HEK293 (cell line): ENCODE results near the gene PPFIA3.

Experiments
- CTCF ChIA-PET: fragments of 350-600 bp; formaldehyde crosslinking; extraction: SDS; loops from one replicate; lab custom pipeline; 2021; ENCODE audit warnings: antibody characterized with exemption; lab: Yijun Ruan, JAX
- POLR2A ChIA-PET: fragments of 300-600 bp; formaldehyde crosslinking; extraction: SDS; loops from one replicate; lab custom pipeline; 2020; ENCODE audit warnings: antibody characterized with exemption, inconsistent platforms; lab: Yijun Ruan, JAX
- H3K27ac ChIP-seq: fragments of 200-500 bp; sonication (Bioruptor generic); 2 replicates; pipeline ENCODE4 v1.5.1; 2014; ENCODE audit warnings: low read depth, low read length, control low read depth, inconsistent platforms; ENCODE audit errors: extremely low read depth
- H3K36me3 ChIP-seq, 2 experiments: fragments of 200-500 bp in 1 of 2; sonication (Bioruptor generic) in 1 of 2; 1 replicate in 1 of 2; 2 replicates in 1 of 2; pipeline ENCODE4 v1.5.1; 2014 to 2017; ENCODE audit warnings: inconsistent platforms in 2 of 2, low read length in 2 of 2; ENCODE audit not compliant: control insufficient read depth in 2 of 2, insufficient read depth in 1 of 2
- H3K4me1 ChIP-seq: fragments of 200-500 bp; sonication (Bioruptor generic); 2 replicates; pipeline ENCODE4 v1.5.1; 2014; ENCODE audit warnings: mild to moderate bottlenecking, low read length, inconsistent platforms; ENCODE audit not compliant: control insufficient read depth, insufficient read depth
- H3K4me3 ChIP-seq: 2 replicates; pipeline ENCODE4 v1.5.1; 2011; ENCODE audit warnings: low read depth, mild to moderate bottlenecking, control low read depth, low read length, moderate library complexity
- H3K9me3 ChIP-seq: fragments of 200-500 bp; sonication (Bioruptor generic); 2 replicates; pipeline ENCODE4 v1.5.1; 2014; ENCODE audit warnings: low read depth, low read length, inconsistent platforms; ENCODE audit not compliant: control insufficient read depth, insufficient read depth
- EGR2 ChIP-seq: fragments of 450-650 bp; formaldehyde crosslinking; IDR thresholded peaks from 2 replicates; pipeline ENCODE4 v1.5.1; 2016; ENCODE audit warnings: low read depth, missing biosample characterization, missing genetic modification characterization
- PATZ1 ChIP-seq: fragments of 450-650 bp; formaldehyde crosslinking; IDR thresholded peaks from 2 replicates; pipeline ENCODE4 v1.5.1; 2016; ENCODE audit warnings: missing biosample characterization, missing genetic modification characterization
- SETDB1 ChIP-seq: IDR thresholded peaks from one replicate; pipeline ENCODE4 v1.6.1; 2017; ENCODE audit warnings: mild to moderate bottlenecking, low read length, moderate library complexity, mixed read lengths; ENCODE audit not compliant: insufficient read length
- SP3 ChIP-seq: fragments of 450-650 bp; formaldehyde crosslinking; IDR thresholded peaks from 2 replicates; pipeline ENCODE4 v1.5.1; 2016; ENCODE audit warnings: missing biosample characterization, missing genetic modification characterization
- TSHZ1 ChIP-seq: fragments of 450-650 bp; formaldehyde crosslinking; IDR thresholded peaks from 2 replicates; pipeline ENCODE4 v1.5.1; 2016; ENCODE audit warnings: missing biosample characterization, missing genetic modification characterization, borderline replicate concordance
- ZBTB1 ChIP-seq: fragments of 450-650 bp; formaldehyde crosslinking; IDR thresholded peaks from 2 replicates; pipeline ENCODE4 v1.5.1; 2016; ENCODE audit warnings: missing biosample characterization, missing genetic modification characterization
- ZNF133 ChIP-seq: fragments of 450-650 bp; formaldehyde crosslinking; IDR thresholded peaks from 2 replicates; pipeline ENCODE4 v1.5.1; 2016; ENCODE audit warnings: missing biosample characterization, missing genetic modification characterization
- ZNF140 ChIP-seq: fragments of 450-650 bp; formaldehyde crosslinking; IDR thresholded peaks from 2 replicates; pipeline ENCODE4 v1.5.1; 2016; ENCODE audit warnings: missing biosample characterization, missing genetic modification characterization
- ZNF146 ChIP-seq: fragments of 450-650 bp; formaldehyde crosslinking; IDR thresholded peaks from 2 replicates; pipeline ENCODE4 v1.5.1; 2016; ENCODE audit warnings: missing biosample characterization, missing genetic modification characterization
- ZNF274 ChIP-seq, 2 experiments: fragments of 200-500 bp in 1 of 2; fragments of 450-650 bp in 1 of 2; sonication (Bioruptor generic) in 1 of 2; formaldehyde crosslinking in 1 of 2; IDR thresholded peaks; 2 replicates each; pipeline versions ENCODE4 v1.5.1 to v1.6.1; 2014 to 2016; ENCODE audit warnings: borderline replicate concordance in 1 of 2, inconsistent platforms in 1 of 2, low read length in 1 of 2, missing biosample characterization in 1 of 2, missing genetic modification characterization in 1 of 2
- ZNF530 ChIP-seq: fragments of 450-650 bp; formaldehyde crosslinking; IDR thresholded peaks from 2 replicates; pipeline ENCODE4 v1.5.1; 2016; ENCODE audit warnings: low read depth, missing biosample characterization, missing genetic modification characterization
- ZNF571 ChIP-seq: fragments of 450-650 bp; formaldehyde crosslinking; IDR thresholded peaks from 2 replicates; pipeline ENCODE4 v1.5.0; 2017; ENCODE audit warnings: missing biosample characterization, missing genetic modification characterization
- ZNF596 ChIP-seq: fragments of 450-650 bp; IDR thresholded peaks from 2 replicates; pipeline ENCODE4 v1.5.0; 2018; ENCODE audit warnings: missing biosample characterization, mild to moderate bottlenecking, missing genetic modification characterization, moderate library complexity
- ZNF624 ChIP-seq: fragments of 450-650 bp; formaldehyde crosslinking; IDR thresholded peaks from 2 replicates; pipeline ENCODE4 v1.5.1; 2017; ENCODE audit warnings: missing biosample characterization, missing genetic modification characterization
- ZNF701 ChIP-seq: fragments of 450-650 bp; formaldehyde crosslinking; IDR thresholded peaks from 2 replicates; pipeline ENCODE4 v1.5.1; 2016; ENCODE audit warnings: missing biosample characterization, missing genetic modification characterization
- ZNF76 ChIP-seq: fragments of 450-650 bp; formaldehyde crosslinking; IDR thresholded peaks from 2 replicates; pipeline ENCODE4; 2016; ENCODE audit warnings: low read depth, missing biosample characterization, missing genetic modification characterization, borderline replicate concordance
- ZNF830 ChIP-seq: fragments of 450-650 bp; IDR thresholded peaks from 2 replicates; pipeline ENCODE4 v1.5.0; 2018; ENCODE audit warnings: missing biosample characterization, missing genetic modification characterization, low read depth, mild to moderate bottlenecking, moderate library complexity
- ZXDB ChIP-seq: fragments of 450-650 bp; formaldehyde crosslinking; IDR thresholded peaks from 2 replicates; pipeline ENCODE4 v1.5.1; 2016; ENCODE audit warnings: missing biosample characterization, missing genetic modification characterization

Gene PPFIA3

GRCh38 chr19:49085020-49085867 is 34.1 kb upstream of the PPFIA3 start, which contains the start of gene SNRNP70 (continued):
- TF ChIP-seq EGR2 (peak; percentile 76), ZBTB1 (0 out of 2 replicates have a peak, but pooled peaks have one; percentile 18)

- H3K36me3 ChIP-seq, result peaks cover 42 to 45% of the 10 kb centered on the region in 2 experiments
- peak overlapping the region; percentile 89 for H3K4me3 ChIP-seq
- H3K27ac ChIP-seq, result peak overlapping the region; percentile 92
- CTCF ChIA-PET, result interaction anchor here (0.6 to 4.0 kb wide), 3 partner anchors 12 to 38 kb away, joined by 3 to 36 read pairs (median 4); no protein-coding TSS in a partner anchor
- peaks cover 5% of the 10 kb centered on the region; the same call in 1 of the 2 replicates for H3K4me1 ChIP-seq
- POLR2A ChIA-PET, result interaction anchor here (0.6 to 1.2 kb wide), 3 partner anchors 10 to 92 kb away, joined by 3 read pairs; partner anchors contain the start of genes GYS1 and RUVBL2
- H3K9me3 ChIP-seq, result no peaks in the 10 kb centered on the region
- TF ChIP-seq ZNF571 (tag by site-specific recombination) (no peak), ZNF274 (IDR thresholded peaks at IDR 0.05; ENCODE audit: low read length) (no peak), ZNF274 (tag by site-specific recombination; IDR thresholded peaks at IDR 0.05; ENCODE audit: borderline replicate concordance) (no peak), ZNF76 (tag by site-specific recombination) (no peak; the same call in 1 of the 2 replicates), ZNF624 (tag by site-specific recombination) (no peak), ZNF830 (tag by site-specific recombination) (no peak), TSHZ1 (tag by site-specific recombination) (no peak), ZNF133 (tag by site-specific recombination) (0 out of 2 replicates have a peak, but pooled peaks have one; percentile 6)
Observed at GRCh38 chr19:49085868-49086232, 33.5 kb upstream of the PPFIA3 start.

GRCh38 chr19:49086296-49086695 is 33.0 kb upstream of the PPFIA3 start:
- Histone ChIP-seq H3K4me1 (peaks cover 5% of the 10 kb centered on the region; the same call in 1 of the 2 replicates), H3K27ac (peak overlapping the region; percentile 92)
- CTCF ChIA-PET, result interaction anchor here (0.6 to 4.0 kb wide), 5 partner anchors 11 to 60 kb away, joined by 3 to 36 read pairs (median 4); no protein-coding TSS in a partner anchor
- TF ChIP-seq ZNF140 (tag by site-specific recombination) (no peak), ZNF596 (tag by site-specific recombination) (no peak), ZNF146 (tag by site-specific recombination) (no peak), ZNF274 (IDR thresholded peaks at IDR 0.05; ENCODE audit: low read length) (no peak), ZNF274 (tag by site-specific recombination; IDR thresholded peaks at IDR 0.05; ENCODE audit: borderline replicate concordance) (no peak), ZNF701 (tag by site-specific recombination) (no peak), TSHZ1 (tag by site-specific recombination) (no peak), ZXDB (no peak), ZNF530 (tag by site-specific recombination) (no peak), SP3 (no peak), SETDB1 (no peak), PATZ1 (tag by site-specific recombination) (no peak)
- TF ChIP-seq, all 188 proteins: peak for 0
- peaks cover 47 to 50% of the 10 kb centered on the region in 2 experiments for H3K36me3 ChIP-seq
- POLR2A ChIA-PET, result interaction anchor here (0.6 to 1.2 kb wide), 3 partner anchors 9 to 93 kb away, joined by 3 read pairs; partner anchors contain the start of genes GYS1 and RUVBL2
- peak overlapping the region; percentile 89 for H3K4me3 ChIP-seq
- no peaks in the 10 kb centered on the region for H3K9me3 ChIP-seq
